ENCODE measurements around the gene R3HCC1L.

- TF ChIP-seq POU2F2 (IDR thresholded peaks at IDR 0.05; ENCODE audit: low read depth, low read length): no peak
- TF ChIP-seq POLR2A (IDR thresholded peaks at IDR 0.05; ENCODE audit: low read depth, low read length): no peak
- no peak for TF ChIP-seq POLR2AphosphoS5 (IDR thresholded peaks at IDR 0.05; ENCODE audit: low read depth, low read length)
Observed at GRCh38 chr10:98294270-98294627, 159.8 kb downstream of the R3HCC1L start.

Measured in GM12891 (cell line).